Activated CD8-positive, alpha-beta memory T cell treated with anti-CD3 and anti-CD28 coated beads, Interleukin-2, amount 50 U/mL, for 4 hours (primary cell): Measurements from ENCODE around the gene HID1.
"Not testable (repeated sequence)": the region's sequence is repeated elsewhere in the genome, so short reads cannot be mapped to it uniquely, and the experiment has no call there.

Experiments
- DNase-seq: peaks from one replicate; pipeline ENCODE4 v3.0.0-alpha.2; 2020

HID1 gene

GRCh38 chr17:74972107-74972972 lies at the start of gene HID1:
Gene HID1, minus strand, starts transcription at chr17:74972759. Its CDS starts 103 bp downstream, at chr17:74972656.
- peak; percentile 85 for DNase-seq

- no peak for DNase-seq
Measured at GRCh38 chr17:75020331-75021110, 48.0 kb upstream of the HID1 start.

- DNase-seq, result no peak
Measured at GRCh38 chr17:75019710-75020109, 47.2 kb upstream of the HID1 start.

GRCh38 chr17:75019146-75019545 lies 46.6 kb upstream of the HID1 start:
- DNase-seq, result no peak

- DNase-seq, result no peak
Measured at GRCh38 chr17:75013092-75013559, 40.6 kb upstream of the HID1 start.

GRCh38 chr17:75012346-75013091 lies 40.0 kb upstream of the HID1 start, which contains the start of gene MRPL58:
Gene MRPL58, plus strand, starts transcription at chr17:75012670. Its CDS starts 17 bp downstream, at chr17:75012687.
- DNase-seq, result peak; percentile 81

GRCh38 chr17:75012096-75012345 lies 39.5 kb upstream of the HID1 start:
- no peak for DNase-seq

- DNase-seq, result no peak
Measured at GRCh38 chr17:75011401-75012095, 39.0 kb upstream of the HID1 start.

GRCh38 chr17:75010683-75011400 lies 38.3 kb upstream of the HID1 start:
- no peak for DNase-seq

- no peak for DNase-seq
Measured at GRCh38 chr17:75009139-75009724, 36.7 kb upstream of the HID1 start.

GRCh38 chr17:75008373-75008772 lies 35.8 kb upstream of the HID1 start:
- DNase-seq, result no peak

- no peak for DNase-seq
Measured at GRCh38 chr17:75006653-75007052, 34.1 kb upstream of the HID1 start.

- DNase-seq, result not testable (repeated sequence)
Measured at GRCh38 chr17:75006084-75006483, 33.5 kb upstream of the HID1 start.

GRCh38 chr17:75005291-75005690 lies 32.7 kb upstream of the HID1 start:
- DNase-seq, result no peak

GRCh38 chr17:75004371-75004770 lies 31.8 kb upstream of the HID1 start:
- no peak for DNase-seq

- DNase-seq, result no peak
Measured at GRCh38 chr17:75003957-75004355, 31.4 kb upstream of the HID1 start.

GRCh38 chr17:75003070-75003956 lies 30.8 kb upstream of the HID1 start:
- no peak for DNase-seq

- no peak for DNase-seq
Measured at GRCh38 chr17:75001915-75002843, 29.6 kb upstream of the HID1 start.

- no peak for DNase-seq
Measured at GRCh38 chr17:74999523-74999922, 27.0 kb upstream of the HID1 start.
